Endothelial cell of umbilical vein (primary cell): ENCODE measurements around the gene HEATR5B. TPM values are rescaled to one million over a fixed set of nuclear protein-coding genes. Genes with fewer than 3 reads are reported as not detected.

Source experiments
- BruUV-seq: library from RNA; stranded (reverse); fragments of 400-500 nt; replicated peaks from 2 replicates; lab custom pipeline; 2021; lab: Mats Ljungman, UMichigan
- CTCF ChIA-PET: fragments of 300-600, 350-600 bp; sonication (Branson Sonifier 250); formaldehyde crosslinking; loops from one replicate; lab custom pipeline; 2021; ENCODE audit warnings: antibody characterized with exemption, inconsistent platforms; lab: Charles Lee
- POLR2A ChIA-PET: fragments of 300-600, 350-600 bp; sonication (Branson Sonifier 250); formaldehyde crosslinking; loops from one replicate; lab custom pipeline; 2021; ENCODE audit warnings: antibody characterized with exemption, inconsistent platforms; lab: Charles Lee
- DNase-seq: peaks from one replicate; pipeline ENCODE4 v3.0.0-alpha.2; 2011; ENCODE audit warnings: low read depth, low spot score
- FAIRE-seq: peaks from 2 replicates; lab custom pipeline; 2011; peaks lifted over from hg19 to GRCh38; lab: Jason Lieb, UNC
- H2AFZ ChIP-seq: 2 replicates; pipeline ENCODE4 v1.6.0; 2012; ENCODE audit warnings: low read depth, low read length, control low read depth, inconsistent platforms
- H3K27ac ChIP-seq: 2 replicates; pipeline ENCODE4 v1.5.1; 2011; ENCODE audit warnings: low read depth, mild to moderate bottlenecking, control low read depth, low read length, moderate library complexity; ENCODE audit not compliant: insufficient read depth
- H3K27me3 ChIP-seq, 2 experiments: 2 replicates each; pipeline versions ENCODE4 v1.6.0 to v1.6.1; 2011; ENCODE audit warnings: low read length in 2 of 2, mixed read lengths in 1 of 2; ENCODE audit not compliant: control insufficient read depth in 2 of 2, insufficient read depth in 2 of 2
- H3K36me3 ChIP-seq, 2 experiments: 2 replicates in 1 of 2; 3 replicates in 1 of 2; pipeline ENCODE4 v1.5.1; 2011; ENCODE audit warnings: low read length in 2 of 2, mild to moderate bottlenecking in 1 of 2, moderate library complexity in 1 of 2; ENCODE audit not compliant: control insufficient read depth in 2 of 2, insufficient read depth in 2 of 2; ENCODE audit errors: extremely low read depth in 1 of 2
- H3K4me1 ChIP-seq: 3 replicates; pipeline ENCODE4 v1.5.1; 2011; ENCODE audit warnings: mild to moderate bottlenecking, low read length; ENCODE audit not compliant: control insufficient read depth, insufficient read depth; ENCODE audit errors: extremely low read depth
- H3K4me2 ChIP-seq: 2 replicates; pipeline ENCODE4 v1.6.1; 2011; ENCODE audit warnings: low read length, control low read depth, mixed read lengths; ENCODE audit not compliant: insufficient read depth
- H3K4me3 ChIP-seq, 3 experiments: fragments of 200-600 bp in 1 of 3; sonication (generic), shearing (Covaris generic) in 1 of 3; replicated peaks in 1 of 3; 2 replicates each; pipeline ENCODE4 v1.5.1; 2011 to 2016; ENCODE audit warnings: control low read depth in 3 of 3, low read length in 3 of 3, mild to moderate bottlenecking in 2 of 3, inconsistent platforms in 1 of 3, low read depth in 1 of 3, moderate library complexity in 1 of 3; ENCODE audit not compliant: insufficient read depth in 1 of 3
- H3K79me2 ChIP-seq: 2 replicates; pipeline ENCODE4 v1.6.0; 2012; ENCODE audit warnings: low read length, inconsistent platforms; ENCODE audit not compliant: control insufficient read depth, insufficient read depth
- H3K9ac ChIP-seq: replicated peaks from 2 replicates; pipeline ENCODE3; 2011; ENCODE audit warnings: low read length, control low read depth; ENCODE audit not compliant: insufficient read depth; ENCODE audit errors: extremely low read depth
- H3K9me1 ChIP-seq: replicated peaks from 3 replicates; pipeline ENCODE4 v1.6.0; 2011; ENCODE audit warnings: mild to moderate bottlenecking, low read length; ENCODE audit not compliant: control insufficient read depth, insufficient read depth; ENCODE audit errors: extremely low read depth
- H3K9me3 ChIP-seq: replicated peaks from 2 replicates; pipeline ENCODE4 v1.5.1; 2012; ENCODE audit warnings: low read length, inconsistent platforms; ENCODE audit not compliant: control insufficient read depth, insufficient read depth
- H4K20me1 ChIP-seq: replicated peaks from 2 replicates; pipeline ENCODE3; 2011; ENCODE audit warnings: mild to moderate bottlenecking, low read length; ENCODE audit not compliant: control insufficient read depth, insufficient read depth; ENCODE audit errors: extremely low read depth
- CTCF ChIP-seq, 2 donors: IDR thresholded peaks; 1 replicate in 1 of 2; 2 replicates in 1 of 2; pipeline ENCODE4 v1.5.1; 2011; ENCODE audit warnings: low read length in 2 of 2, mild to moderate bottlenecking in 2 of 2, moderate library complexity in 2 of 2, control low read depth in 1 of 2, inconsistent platforms in 1 of 2, low read depth in 1 of 2; ENCODE audit not compliant: insufficient read depth in 1 of 2; ENCODE audit errors: extremely low read depth in 1 of 2
- EZH2 ChIP-seq: IDR thresholded peaks from 2 replicates; pipeline ENCODE4 v1.6.1; 2012; ENCODE audit warnings: borderline replicate concordance, low read depth, mild to moderate bottlenecking, moderate library complexity, low read length, inconsistent platforms; ENCODE audit not compliant: severe bottlenecking
- FOS ChIP-seq: IDR thresholded peaks from 2 replicates; pipeline ENCODE4 v1.6.1; 2011; ENCODE audit warnings: mild to moderate bottlenecking, low read length, moderate library complexity, borderline replicate concordance; ENCODE audit not compliant: insufficient read depth
- GATA2 ChIP-seq: IDR thresholded peaks from 2 replicates; pipeline ENCODE4 v1.7.0; 2011; ENCODE audit warnings: low read depth, mild to moderate bottlenecking, moderate library complexity, mixed read lengths, low read length; ENCODE audit not compliant: insufficient read length, insufficient read depth
- JUN ChIP-seq: IDR thresholded peaks from 2 replicates; pipeline ENCODE4 v1.6.1; 2011; ENCODE audit warnings: borderline replicate concordance, low read depth; ENCODE audit not compliant: insufficient read length, insufficient read depth
- POLR2A ChIP-seq: IDR thresholded peaks from 2 replicates; pipeline ENCODE4 v1.6.1; 2012; ENCODE audit warnings: low read depth, mild to moderate bottlenecking, control low read depth, low read length
- POLR2AphosphoS5 ChIP-seq: IDR thresholded peaks from 2 replicates; pipeline ENCODE4 v1.6.1; 2012; ENCODE audit warnings: low read depth, mild to moderate bottlenecking, control low read depth, low read length, moderate library complexity; ENCODE audit not compliant: insufficient read depth
- dilution Hi-C: fragments of 300-500 bp; cut with MboI; formaldehyde crosslinking; loops from one replicate; pipeline ENCODE4 v1.15.0; 2019; ENCODE audit warnings: low sequenced_read_pairs; ENCODE audit not compliant: extremely low pct_ligation_motif_present
- intact Hi-C: fragments of 100-400 bp; cut with micrococcal nuclease; formaldehyde crosslinking; loops from one replicate; pipeline ENCODE4 v1.10.0; 2022
- polyA plus RNA-seq, 4 experiments: library from polyadenylated mRNA; depleted of rRNA in 3 of 4; stranded (reverse) in 3 of 4; unstranded in 1 of 4; fragments of >200 nt; gene quantifications; 2 replicates each; pipeline versions ENCODE4 v1.2.1 to v1.2.3, GENCODE V29; 2011 to 2012; ENCODE audit warnings: missing spikeins in 1 of 4
- total RNA-seq: library from RNA; stranded (reverse); gene quantifications from 2 replicates; pipeline ENCODE4 v1.2.3, GENCODE V29; 2021

HEATR5B gene
- total and polyA plus RNA-seq, 2 donors (not counting 3 experiments of a cell fraction or from before 2014, with no cell fraction given) = 16.1 to 22.5 TPM

DNA sequence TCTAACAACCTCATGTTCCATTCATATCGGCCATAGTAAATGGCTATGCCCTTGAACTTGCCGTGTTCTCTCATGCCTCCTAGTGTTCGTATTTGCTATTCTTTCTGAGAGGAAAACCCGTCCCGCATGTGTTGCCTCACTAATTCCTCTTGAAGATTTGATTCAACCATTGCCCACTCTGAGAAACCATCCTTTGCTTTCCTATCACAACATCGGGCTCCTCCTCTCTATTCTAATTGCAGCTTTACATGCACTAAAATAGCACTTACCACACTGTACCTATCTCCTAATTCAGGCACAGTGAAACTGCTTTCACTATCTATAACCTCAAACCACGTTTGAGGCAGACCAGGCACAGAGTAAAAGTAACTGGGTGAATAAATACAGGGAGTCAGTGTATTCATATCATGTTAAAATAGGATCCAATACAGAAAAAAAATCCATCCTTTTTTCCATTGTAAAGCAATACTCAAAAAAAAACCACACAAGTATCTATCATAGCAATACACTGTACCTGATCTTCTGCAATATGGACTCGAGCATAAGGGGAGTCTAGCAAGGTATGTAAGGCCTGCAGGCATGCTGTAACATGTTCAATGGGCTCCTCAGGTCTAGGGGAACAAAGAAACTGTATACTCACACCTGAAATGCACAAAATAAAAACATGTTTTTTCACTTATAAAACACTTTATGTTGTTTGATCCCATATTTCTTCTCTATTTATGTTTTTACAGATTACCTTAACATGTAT lies 78.9 kb downstream of the HEATR5B start:
- dilution Hi-C loops = no loop called here
- no peak overlapping the region for H3K27ac ChIP-seq
- CTCF ChIA-PET = no interaction called here

More for the DNA sequence above, 78.9 kb downstream of the HEATR5B start:
- H3K36me3 ChIP-seq = peaks cover 6 to 11% of the 10 kb centered on the region in 2 experiments
- DNase-seq (peak; percentile 58), FAIRE-seq (peak; percentile 78)
- no peaks in the 10 kb centered on the region for H3K9me3 ChIP-seq
- peak overlapping the region; percentile 42 for H2AFZ ChIP-seq
- intact Hi-C loops = loop anchor here (1.0 kb wide), 3 partner anchors 193 to 225 kb away; no protein-coding TSS in a partner anchor
- TF ChIP-seq JUN (no peak), EZH2 (no peak), POLR2A (no peak), POLR2AphosphoS5 (no peak), FOS (no peak), GATA2 (no peak), CTCF (IDR thresholded peaks at IDR 0.05; ENCODE audit: extremely low read depth in 1 of 2, insufficient read depth in 1 of 2, low read depth in 1 of 2, low read length in 2 of 2) (peak; percentile 42 to 44)
- H3K9me1 ChIP-seq = no peaks in the 10 kb centered on the region
- no peaks in the 10 kb centered on the region for H3K27me3 ChIP-seq
- H3K4me2 ChIP-seq = no peak overlapping the region
- BruUV-seq = no TSS peak
- peaks cover 8% of the 10 kb centered on the region for H3K4me1 ChIP-seq
- H4K20me1 ChIP-seq = no peaks in the 10 kb centered on the region
- H3K9ac ChIP-seq = no peak overlapping the region
- H3K4me3 ChIP-seq = no peak overlapping the region
- POLR2A ChIA-PET = no interaction called here
- H3K79me2 ChIP-seq = no peaks in the 10 kb centered on the region
